CD4-positive, CD25-positive, alpha-beta regulatory T cell (primary cell): ENCODE data around the gene XRN2. TPM values are rescaled to one million over a fixed set of nuclear protein-coding genes. Genes with fewer than 3 reads are reported as not detected.

Experiments used
- ATAC-seq, 2 donors: fragments of 150-1000 bp; cut with Tn5 transposase; one replicate each; pipeline ENCODE4 v1.10.0; 2021; ENCODE audit warnings: low read depth in 2 of 2, moderate number of reproducible peaks in 2 of 2, moderate library complexity in 1 of 2
- DNase-seq, 3 donors: peaks; one replicate each; pipeline versions ENCODE4 v3.0.0 to v3.0.0-alpha.2; 2012 to 2022; ENCODE audit warnings: mixed read lengths in 1 of 3
- H3K27ac ChIP-seq: one replicate; pipeline ENCODE4 v1.7.0; 2013; ENCODE audit warnings: mild to moderate bottlenecking, low read length; ENCODE audit not compliant: insufficient read depth, poor library complexity, severe bottlenecking
- H3K27me3 ChIP-seq: one replicate; pipeline ENCODE4 v1.7.0; 2013; ENCODE audit warnings: low read length; ENCODE audit not compliant: control insufficient read depth, insufficient read depth
- H3K36me3 ChIP-seq: one replicate; pipeline ENCODE4 v1.7.0; 2013; ENCODE audit warnings: mild to moderate bottlenecking, low read length, moderate library complexity; ENCODE audit not compliant: control insufficient read depth, insufficient read depth
- H3K4me1 ChIP-seq: 2 replicates; pipeline ENCODE4 v1.7.0; 2013; ENCODE audit warnings: mild to moderate bottlenecking, low read length; ENCODE audit not compliant: insufficient read depth, control insufficient read depth, poor library complexity, severe bottlenecking
- H3K4me3 ChIP-seq: one replicate; pipeline ENCODE4 v1.7.0; 2013; ENCODE audit warnings: low read depth, mild to moderate bottlenecking, low read length, moderate library complexity
- H3K9me3 ChIP-seq, 2 experiments: 1 replicate in 1 of 2; 2 replicates in 1 of 2; pipeline ENCODE4 v1.7.0; 2013; ENCODE audit warnings: low read length in 2 of 2, mild to moderate bottlenecking in 1 of 2, moderate library complexity in 1 of 2; ENCODE audit not compliant: control insufficient read depth in 2 of 2
- H3K27ac Mint-ChIP-seq, 3 donors: one replicate each; pipeline ENCODE4 v1.8.0; 2020 to 2022; ENCODE audit warnings: mild to moderate bottlenecking in 3 of 3, mixed read lengths in 3 of 3, moderate library complexity in 2 of 3
- H3K27me3 Mint-ChIP-seq: one replicate; pipeline ENCODE4 v1.8.0; 2022; ENCODE audit warnings: mild to moderate bottlenecking, mixed read lengths
- H3K36me3 Mint-ChIP-seq: one replicate; pipeline ENCODE4 v1.8.0; 2020; ENCODE audit warnings: mixed read lengths
- H3K4me1 Mint-ChIP-seq, 4 donors: one replicate each; pipeline ENCODE4 v1.8.0; 2020 to 2022; ENCODE audit warnings: mixed read lengths in 4 of 4, mild to moderate bottlenecking in 1 of 4
- H3K4me3 Mint-ChIP-seq, 4 donors: one replicate each; pipeline ENCODE4 v1.8.0; 2020 to 2022; ENCODE audit warnings: mild to moderate bottlenecking in 4 of 4, mixed read lengths in 4 of 4, moderate library complexity in 3 of 4
- H3K9me3 Mint-ChIP-seq, 7 donors: one replicate each; pipeline ENCODE4 v1.8.0; 2020 to 2022; ENCODE audit warnings: mixed read lengths in 7 of 7, mild to moderate bottlenecking in 3 of 7, moderate library complexity in 2 of 7
- polyA plus RNA-seq, 4 donors: library from polyadenylated mRNA; unstranded; fragments of 300-500 nt; fragmentation: Illumina TruSeq; gene quantifications; one replicate each; pipeline ENCODE4 v1.2.3, GENCODE V29; 2021
- total RNA-seq: library from RNA; stranded (reverse); gene quantifications from one replicate; pipeline ENCODE4 v1.2.3, GENCODE V29; 2022

Gene XRN2
- total and polyA plus RNA-seq, 5 donors from 2014 or later = 59.0 to 81.0 (median 72.9) TPM

DNA sequence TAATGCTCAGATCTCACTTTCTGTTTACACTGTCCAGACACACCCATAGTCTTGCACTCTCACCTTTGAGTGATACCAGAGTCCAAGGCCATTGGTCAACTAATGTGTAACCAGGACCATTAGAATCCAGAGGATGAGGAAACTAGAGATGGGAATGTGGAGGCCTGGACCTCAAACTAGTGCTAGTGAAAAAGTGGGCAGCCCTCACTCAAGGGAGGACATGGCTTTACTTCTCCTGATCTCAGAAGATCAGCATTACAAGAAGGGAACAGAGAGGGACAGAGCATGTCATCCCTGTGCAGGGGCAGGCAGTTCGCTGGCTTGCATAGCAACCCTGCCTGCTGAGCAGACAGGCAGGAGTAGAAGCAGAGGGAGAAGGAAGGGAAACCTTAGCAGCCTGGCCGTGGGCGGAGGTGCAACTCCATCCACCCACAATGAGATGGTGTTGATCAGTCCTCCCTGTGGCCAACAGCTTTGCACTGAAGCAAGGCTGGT is 22.6 kb upstream of the XRN2 start:
- Mint-ChIP-seq H3K4me1 (peaks cover 0 to 4% (median 0%) of the 10 kb centered on the region in 4 donors), H3K27me3 (peaks cover 24% of the 10 kb centered on the region), H3K9me3 (peaks cover 0 to 4% (median 1%) of the 10 kb centered on the region in 7 donors), H3K4me3 (no peak overlapping the region), H3K27ac (no peak overlapping the region), H3K36me3 (no peaks in the 10 kb centered on the region)
- Histone ChIP-seq H3K4me1 (no peaks in the 10 kb centered on the region), H3K36me3 (no peaks in the 10 kb centered on the region), H3K9me3 (peaks cover 0 to 1% of the 10 kb centered on the region in 2 experiments), H3K4me3 (no peak overlapping the region), H3K27me3 (peaks cover 2% of the 10 kb centered on the region), H3K27ac (no peak overlapping the region)
- no peak for DNase-seq
- ATAC-seq = no peak

DNA sequence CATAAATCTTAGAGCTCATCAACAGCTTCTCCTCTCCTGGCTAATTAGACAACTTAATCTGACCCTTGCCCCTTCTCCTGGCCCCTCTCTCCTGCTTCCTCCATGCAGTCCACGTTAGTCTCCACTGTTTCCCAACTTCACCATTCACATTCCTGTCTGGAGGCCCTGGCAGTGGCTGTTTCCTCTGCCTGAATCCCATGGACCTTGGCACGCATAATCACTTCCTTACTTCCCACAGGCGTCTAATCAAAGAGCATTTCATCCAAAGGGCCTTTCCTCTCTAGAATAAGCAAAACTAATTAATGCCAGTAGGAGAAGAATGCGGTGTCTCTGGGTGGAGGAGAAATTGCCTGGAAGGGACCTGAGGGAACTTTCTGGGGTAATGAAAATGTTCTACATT is 16.4 kb upstream of the XRN2 start:
- no peak for DNase-seq
- Histone ChIP-seq H3K4me3 (no peak overlapping the region), H3K4me1 (no peaks in the 10 kb centered on the region), H3K9me3 (peaks cover 4 to 6% of the 10 kb centered on the region in 2 experiments), H3K27me3 (peaks cover 11% of the 10 kb centered on the region), H3K27ac (no peak overlapping the region), H3K36me3 (no peaks in the 10 kb centered on the region)
- Mint-ChIP-seq H3K27ac (peak overlapping the region in 1 of 3 donors; percentile 88), H3K4me3 (no peak overlapping the region), H3K27me3 (peaks cover 31% of the 10 kb centered on the region), H3K9me3 (peaks cover 0 to 8% (median 2%) of the 10 kb centered on the region in 7 donors), H3K4me1 (no peaks in the 10 kb centered on the region), H3K36me3 (no peaks in the 10 kb centered on the region)
- ATAC-seq = no peak

DNA sequence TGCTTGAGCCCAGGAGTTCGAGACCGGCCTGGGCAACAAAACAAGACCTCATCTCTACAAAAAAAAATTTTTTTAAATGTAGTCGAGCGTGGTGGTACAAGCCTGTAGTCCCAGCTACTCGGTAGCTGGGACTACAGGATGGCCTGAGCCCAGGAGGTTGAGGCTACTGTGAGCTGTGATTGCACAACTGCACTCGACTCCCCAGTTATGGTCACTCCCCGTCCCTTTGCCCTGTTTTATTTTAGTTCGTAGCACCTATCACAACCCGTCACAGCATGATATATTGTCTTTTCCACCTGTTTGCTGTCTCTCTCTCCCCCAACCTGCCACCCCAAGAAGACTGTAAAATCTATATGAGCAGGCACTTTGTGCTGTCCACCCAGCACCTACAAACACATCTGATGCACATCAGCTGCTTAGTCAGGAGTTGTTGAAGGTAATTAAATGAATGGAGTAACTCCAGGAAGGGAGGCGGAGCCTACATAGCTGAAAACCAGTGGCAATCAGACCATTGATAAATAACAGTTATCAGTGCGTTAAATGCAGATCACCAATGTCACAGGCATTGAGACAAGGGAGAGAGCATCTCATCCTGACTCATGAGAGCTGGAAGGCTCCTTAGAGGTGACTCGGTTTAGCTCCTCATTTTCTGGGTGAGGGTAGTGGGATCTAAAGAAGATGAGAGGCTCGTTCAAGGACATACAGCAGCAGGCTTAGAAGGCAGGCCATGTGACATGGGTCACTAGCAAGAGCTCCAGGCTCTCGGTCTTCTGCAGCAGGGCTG is 14.4 kb upstream of the XRN2 start:
- Mint-ChIP-seq H3K27me3 (peaks cover 44% of the 10 kb centered on the region), H3K4me3 (no peak overlapping the region), H3K36me3 (no peaks in the 10 kb centered on the region), H3K9me3 (peaks cover 0 to 8% (median 2%) of the 10 kb centered on the region in 7 donors), H3K27ac (peak overlapping the region in 1 of 3 donors; percentile 72), H3K4me1 (no peaks in the 10 kb centered on the region)
- Histone ChIP-seq H3K4me1 (no peaks in the 10 kb centered on the region), H3K27ac (no peak overlapping the region), H3K9me3 (peaks cover 4 to 6% of the 10 kb centered on the region in 2 experiments), H3K36me3 (no peaks in the 10 kb centered on the region), H3K27me3 (peaks cover 11% of the 10 kb centered on the region), H3K4me3 (no peak overlapping the region)
- no peak for DNase-seq
- no peak for ATAC-seq

DNA sequence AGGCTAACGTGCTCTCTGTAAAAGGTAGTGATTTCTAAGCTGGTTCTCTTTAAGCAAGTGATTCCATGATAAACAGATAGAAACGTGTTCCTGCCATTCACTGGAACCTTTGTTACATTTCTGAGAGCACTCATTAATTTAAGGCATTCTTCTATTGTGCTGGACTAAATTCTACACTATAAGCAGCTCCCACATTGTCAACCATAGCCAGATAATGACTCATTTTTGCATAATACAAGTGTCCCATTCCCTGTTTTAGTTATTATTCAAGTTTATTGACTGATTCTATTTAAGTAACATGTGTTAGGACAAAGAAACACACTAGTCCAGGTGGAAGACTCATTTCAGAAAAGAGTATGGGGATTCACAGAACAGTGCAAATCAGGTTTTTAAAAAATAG is 13.5 kb upstream of the XRN2 start:
- H3K27me3 Mint-ChIP-seq = peaks cover 46% of the 10 kb centered on the region
- H3K4me3 Mint-ChIP-seq = no peak overlapping the region
- H3K36me3 Mint-ChIP-seq = no peaks in the 10 kb centered on the region
- H3K27ac Mint-ChIP-seq = no peak overlapping the region
- Histone ChIP-seq H3K4me1 (no peaks in the 10 kb centered on the region), H3K4me3 (no peak overlapping the region), H3K9me3 (peaks cover 4 to 6% of the 10 kb centered on the region in 2 experiments), H3K27ac (no peak overlapping the region), H3K27me3 (peaks cover 11% of the 10 kb centered on the region), H3K36me3 (no peaks in the 10 kb centered on the region)
- no peaks in the 10 kb centered on the region for H3K4me1 Mint-ChIP-seq
- peaks cover 0 to 8% (median 2%) of the 10 kb centered on the region in 7 donors for H3K9me3 Mint-ChIP-seq
- no peak for DNase-seq
- ATAC-seq = no peak

DNA sequence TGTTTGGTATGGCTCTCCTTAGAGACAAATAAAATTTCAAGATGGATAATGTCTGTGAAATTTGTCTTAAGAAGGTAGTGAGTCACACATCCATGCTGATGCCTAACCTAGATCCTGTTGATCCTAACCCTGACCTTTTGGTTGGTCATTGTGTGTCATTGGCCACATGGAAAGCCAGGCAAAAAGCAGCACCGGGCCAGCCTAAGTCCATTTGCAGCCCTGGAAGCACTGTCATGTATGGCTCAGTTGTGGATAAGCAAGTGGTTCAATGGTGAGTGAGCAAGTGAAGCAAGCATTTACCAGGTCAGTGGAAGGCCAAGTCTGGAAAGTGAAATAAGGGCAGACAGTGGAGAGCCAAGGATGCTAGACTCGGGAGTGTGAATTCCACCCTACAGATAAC is 12.1 kb upstream of the XRN2 start:
- H3K27me3 ChIP-seq = peaks cover 16% of the 10 kb centered on the region
- no peaks in the 10 kb centered on the region for H3K4me1 ChIP-seq
- H3K27ac ChIP-seq = no peak overlapping the region
- no peak overlapping the region for H3K4me3 Mint-ChIP-seq
- no peaks in the 10 kb centered on the region for H3K36me3 Mint-ChIP-seq
- DNase-seq = no peak
- peaks cover 0 to 3% (median 0%) of the 10 kb centered on the region in 7 donors for H3K9me3 Mint-ChIP-seq
- ATAC-seq = no peak
- peaks cover 0 to 2% of the 10 kb centered on the region in 2 experiments for H3K9me3 ChIP-seq
- H3K4me3 ChIP-seq = no peak overlapping the region
- H3K27ac Mint-ChIP-seq = no peak overlapping the region
- peaks cover 39% of the 10 kb centered on the region for H3K27me3 Mint-ChIP-seq
- no peaks in the 10 kb centered on the region for H3K4me1 Mint-ChIP-seq
- no peaks in the 10 kb centered on the region for H3K36me3 ChIP-seq

DNA sequence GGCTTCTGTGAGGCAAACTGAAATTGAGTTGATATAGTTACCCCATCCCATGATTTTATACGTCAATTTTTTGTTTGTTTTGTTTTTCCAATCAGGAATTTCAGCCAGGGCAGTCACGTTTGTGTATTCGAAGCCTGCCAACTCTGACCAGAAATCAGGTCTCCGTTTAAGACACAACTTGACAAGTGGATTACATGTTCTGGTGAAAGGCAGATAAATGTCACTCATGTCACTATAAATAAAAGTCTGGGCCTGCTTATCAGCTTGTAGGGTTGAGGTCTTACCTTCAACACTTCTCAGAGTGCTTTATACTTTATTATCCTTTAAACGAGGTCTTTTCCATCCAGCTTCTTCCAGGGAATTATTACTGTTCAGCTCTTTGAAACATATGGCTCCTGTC is 8.4 kb upstream of the XRN2 start:
- no peak for ATAC-seq
- H3K27ac Mint-ChIP-seq = no peak overlapping the region
- Histone ChIP-seq H3K9me3 (no peaks in the 10 kb centered on the region), H3K4me3 (no peak overlapping the region), H3K27me3 (peaks cover 14% of the 10 kb centered on the region), H3K4me1 (no peaks in the 10 kb centered on the region), H3K36me3 (no peaks in the 10 kb centered on the region), H3K27ac (no peak overlapping the region)
- DNase-seq = no peak
- H3K4me3 Mint-ChIP-seq = no peak overlapping the region
- H3K27me3 Mint-ChIP-seq = peaks cover 31% of the 10 kb centered on the region
- no peaks in the 10 kb centered on the region for H3K4me1 Mint-ChIP-seq
- no peaks in the 10 kb centered on the region for H3K36me3 Mint-ChIP-seq
- H3K9me3 Mint-ChIP-seq = no peaks in the 10 kb centered on the region

DNA sequence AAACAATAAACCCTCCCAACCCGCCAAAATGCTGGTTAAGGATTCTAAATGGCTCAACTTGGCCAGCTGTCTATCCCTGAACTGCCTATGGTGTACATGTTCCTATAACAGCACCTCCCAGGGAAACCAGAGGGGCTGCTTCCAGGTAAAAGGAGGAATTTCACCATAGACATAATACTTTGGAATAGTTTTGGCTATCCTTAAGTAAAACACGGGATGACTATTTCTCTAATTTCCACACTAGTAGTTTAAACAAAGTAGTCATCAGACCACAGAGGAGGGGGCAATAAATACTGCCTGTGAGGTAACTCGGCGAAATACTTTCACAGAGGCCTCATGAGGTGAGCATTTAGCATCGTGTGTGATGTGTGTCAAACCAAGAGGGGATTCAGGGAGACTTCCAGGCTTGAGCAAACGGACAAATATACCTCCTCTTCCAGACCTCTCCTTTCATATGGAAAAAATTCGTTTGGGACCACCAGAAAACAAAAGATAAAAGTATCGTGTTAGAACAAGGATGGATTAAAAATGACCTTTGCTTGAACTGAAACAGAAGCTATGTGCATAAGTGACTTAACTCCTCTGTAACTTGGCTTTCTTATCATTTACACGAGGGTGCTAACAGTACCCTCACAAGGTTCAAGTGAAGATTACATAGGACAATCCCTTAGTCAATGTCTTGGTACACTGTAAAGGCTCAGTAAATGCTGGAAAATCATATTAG is 1.0 kb upstream of the XRN2 start:
- H3K27ac ChIP-seq = no peak overlapping the region
- peak overlapping the region; percentile 80 to 98 (median 97) for H3K27ac Mint-ChIP-seq

More for the DNA sequence above, 1.0 kb upstream of the XRN2 start:
- H3K9me3 Mint-ChIP-seq = peaks cover 0 to 2% (median 0%) of the 10 kb centered on the region in 7 donors
- peak overlapping the region; percentile 96 to 99 (median 98) for H3K4me3 Mint-ChIP-seq
- no peak for DNase-seq
- Histone ChIP-seq H3K4me1 (peaks cover 21% of the 10 kb centered on the region), H3K27me3 (no peaks in the 10 kb centered on the region), H3K4me3 (peak overlapping the region; percentile 93), H3K9me3 (no peaks in the 10 kb centered on the region), H3K36me3 (no peaks in the 10 kb centered on the region)
- peaks cover 12% of the 10 kb centered on the region for H3K27me3 Mint-ChIP-seq
- peaks cover 13 to 29% (median 22%) of the 10 kb centered on the region in 4 donors for H3K4me1 Mint-ChIP-seq
- peaks cover 7% of the 10 kb centered on the region for H3K36me3 Mint-ChIP-seq
- no peak for ATAC-seq
